Type B pancreatic cell (in vitro differentiated cells): ENCODE measurements around the gene ZNF281. TPM values are rescaled to one million over a fixed set of nuclear protein-coding genes. Genes with fewer than 3 reads are reported as not detected.

Source experiments
- DNase-seq: peaks from one replicate; pipeline ENCODE4 v3.0.0; 2021; ENCODE audit warnings: mixed read lengths; ENCODE audit not compliant: unreplicated experiment; ENCODE audit errors: extremely low spot score
- H3K27ac Mint-ChIP-seq: 2 replicates; pipeline ENCODE4 v1.8.0; 2021; ENCODE audit warnings: mild to moderate bottlenecking, mixed read lengths
- H3K27me3 Mint-ChIP-seq: 2 replicates; pipeline ENCODE4 v1.8.0; 2021; ENCODE audit warnings: mixed read lengths
- H3K36me3 Mint-ChIP-seq: 2 replicates; pipeline ENCODE4 v1.8.0; 2021; ENCODE audit warnings: mixed read lengths
- H3K4me1 Mint-ChIP-seq: one replicate; pipeline ENCODE4 v1.8.0; 2021; ENCODE audit warnings: mixed read lengths; ENCODE audit not compliant: unreplicated experiment
- H3K4me3 Mint-ChIP-seq: 2 replicates; pipeline ENCODE4 v1.8.0; 2021; ENCODE audit warnings: mild to moderate bottlenecking, mixed read lengths
- H3K9me3 Mint-ChIP-seq: 2 replicates; pipeline ENCODE4 v1.8.0; 2021; ENCODE audit warnings: mixed read lengths
- CTCF ChIP-seq: fragments of 200-600 bp; sonication (generic); conservative IDR thresholded peaks from 2 replicates; pipeline ENCODE4 v1.5.0; 2021; ENCODE audit warnings: antibody characterized with exemption, mild to moderate bottlenecking
- total RNA-seq: library from RNA; stranded (reverse); gene quantifications from 2 replicates; pipeline ENCODE4 v1.2.1, GENCODE V29; 2021; ENCODE audit warnings: low replicate concordance

Gene ZNF281
- total RNA-seq, 1 donor from 2014 or later: 30.5 TPM

- no peak for TF ChIP-seq CTCF
- no peaks in the 10 kb centered on the region for H3K4me1 Mint-ChIP-seq
- H3K9me3 Mint-ChIP-seq: peaks cover 4% of the 10 kb centered on the region
- no peak for DNase-seq
- no peak overlapping the region for H3K4me3 Mint-ChIP-seq
- H3K27ac Mint-ChIP-seq: no peak overlapping the region
- H3K27me3 Mint-ChIP-seq: no peaks in the 10 kb centered on the region
- H3K36me3 Mint-ChIP-seq: no peaks in the 10 kb centered on the region
These were observed 18.8 kb upstream of the ZNF281 start for GRCh38 chr1:200428482-200429205.

- DNase-seq: no peak
- Mint-ChIP-seq H3K4me1 (no peaks in the 10 kb centered on the region), H3K27me3 (no peaks in the 10 kb centered on the region), H3K36me3 (no peaks in the 10 kb centered on the region), H3K9me3 (peaks cover 4% of the 10 kb centered on the region), H3K27ac (peak overlapping the region; percentile 2), H3K4me3 (no peak overlapping the region)
- TF ChIP-seq CTCF: no peak
These were observed 17.9 kb upstream of the ZNF281 start for GRCh38 chr1:200427744-200428143.

- Mint-ChIP-seq H3K27ac (no peak overlapping the region), H3K36me3 (no peaks in the 10 kb centered on the region), H3K27me3 (peaks cover 3% of the 10 kb centered on the region), H3K4me3 (no peak overlapping the region), H3K4me1 (no peaks in the 10 kb centered on the region), H3K9me3 (peaks cover 4% of the 10 kb centered on the region)
- DNase-seq: no peak
- TF ChIP-seq CTCF: no peak
These were observed 16.4 kb upstream of the ZNF281 start for GRCh38 chr1:200426196-200426595.

- no peaks in the 10 kb centered on the region for H3K4me1 Mint-ChIP-seq
- H3K27ac Mint-ChIP-seq: no peak overlapping the region
- peaks cover 4% of the 10 kb centered on the region for H3K9me3 Mint-ChIP-seq
- no peaks in the 10 kb centered on the region for H3K36me3 Mint-ChIP-seq
- DNase-seq: no peak
- peaks cover 3% of the 10 kb centered on the region for H3K27me3 Mint-ChIP-seq
- no peak for TF ChIP-seq CTCF
- H3K4me3 Mint-ChIP-seq: no peak overlapping the region
These were observed 13.4 kb upstream of the ZNF281 start for GRCh38 chr1:200423235-200423634.

- peaks cover 4% of the 10 kb centered on the region for H3K9me3 Mint-ChIP-seq
- no peak for DNase-seq
- no peak overlapping the region for H3K27ac Mint-ChIP-seq
- H3K4me1 Mint-ChIP-seq: no peaks in the 10 kb centered on the region
- H3K4me3 Mint-ChIP-seq: no peak overlapping the region
- H3K36me3 Mint-ChIP-seq: no peaks in the 10 kb centered on the region
- H3K27me3 Mint-ChIP-seq: peaks cover 3% of the 10 kb centered on the region
- no peak for TF ChIP-seq CTCF
These were observed 12.4 kb upstream of the ZNF281 start for GRCh38 chr1:200422211-200422610.
